Suprapubic skin (tissue), 3 donors: Measurements from ENCODE around the gene USP48.

Experiments
- EP300 ChIP-seq: sonication (generic); formaldehyde crosslinking; IDR thresholded peaks from one replicate; pipeline ENCODE4 v1.6.1; 2017; ENCODE audit warnings: antibody characterized with exemption
- POLR2A ChIP-seq, 2 donors: fragments of 450-650 bp; IDR thresholded peaks; one replicate each; pipeline ENCODE4 v1.6.1; 2017; ENCODE audit warnings: antibody characterized with exemption in 2 of 2, mild to moderate bottlenecking in 2 of 2, moderate library complexity in 2 of 2
- TF ChIP-seq, protein P1 (sequence below), 2 donors: fragments of 200-600 bp in 1 of 2; fragments of 450-650 bp in 1 of 2; sonication (generic) in 1 of 2; IDR thresholded peaks; one replicate each; pipeline ENCODE4 v1.5.1; 2016 to 2019; ENCODE audit warnings: antibody characterized with exemption in 2 of 2, mild to moderate bottlenecking in 1 of 2, moderate library complexity in 1 of 2

DNA sequence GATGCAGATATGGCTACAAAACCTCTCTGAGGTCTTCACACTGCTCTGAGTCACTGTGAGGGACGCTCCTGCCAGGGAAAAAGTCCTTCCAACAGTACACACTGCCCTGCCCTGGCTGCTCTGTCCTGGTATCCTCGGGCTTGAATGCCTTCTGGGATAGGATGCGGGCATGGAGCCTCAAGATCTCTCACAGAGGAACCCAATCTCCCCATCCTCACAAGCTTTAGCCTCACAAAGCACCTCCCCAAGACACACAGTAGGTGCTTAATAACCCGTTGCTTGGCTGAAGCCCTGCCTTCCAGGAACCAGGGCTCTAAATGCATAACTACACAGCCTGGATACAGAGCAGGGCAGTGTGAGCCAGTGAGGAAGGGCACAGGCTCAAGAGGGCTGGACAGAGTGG is 123.0 kb downstream of the USP48 start:
- TF ChIP-seq, protein P1, sequence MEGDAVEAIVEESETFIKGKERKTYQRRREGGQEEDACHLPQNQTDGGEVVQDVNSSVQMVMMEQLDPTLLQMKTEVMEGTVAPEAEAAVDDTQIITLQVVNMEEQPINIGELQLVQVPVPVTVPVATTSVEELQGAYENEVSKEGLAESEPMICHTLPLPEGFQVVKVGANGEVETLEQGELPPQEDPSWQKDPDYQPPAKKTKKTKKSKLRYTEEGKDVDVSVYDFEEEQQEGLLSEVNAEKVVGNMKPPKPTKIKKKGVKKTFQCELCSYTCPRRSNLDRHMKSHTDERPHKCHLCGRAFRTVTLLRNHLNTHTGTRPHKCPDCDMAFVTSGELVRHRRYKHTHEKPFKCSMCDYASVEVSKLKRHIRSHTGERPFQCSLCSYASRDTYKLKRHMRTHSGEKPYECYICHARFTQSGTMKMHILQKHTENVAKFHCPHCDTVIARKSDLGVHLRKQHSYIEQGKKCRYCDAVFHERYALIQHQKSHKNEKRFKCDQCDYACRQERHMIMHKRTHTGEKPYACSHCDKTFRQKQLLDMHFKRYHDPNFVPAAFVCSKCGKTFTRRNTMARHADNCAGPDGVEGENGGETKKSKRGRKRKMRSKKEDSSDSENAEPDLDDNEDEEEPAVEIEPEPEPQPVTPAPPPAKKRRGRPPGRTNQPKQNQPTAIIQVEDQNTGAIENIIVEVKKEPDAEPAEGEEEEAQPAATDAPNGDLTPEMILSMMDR (IDR thresholded peaks at IDR 0.05) = no peak
- TF ChIP-seq EP300 (no peak), POLR2A (IDR thresholded peaks at IDR 0.05) (no peak)
